GM12875 (cell line): ENCODE data around the gene LMAN2L.

Source experiments
- H3K4me3 ChIP-seq: one replicate; pipeline ENCODE4 v1.5.1; 2011; ENCODE audit warnings: low read depth, low read length, control low read depth
- CTCF ChIP-seq: IDR thresholded peaks from 2 replicates; pipeline ENCODE4 v1.5.1; 2011; ENCODE audit warnings: low read depth, mild to moderate bottlenecking, control low read depth, inconsistent platforms, low read length, moderate library complexity, borderline replicate concordance; ENCODE audit not compliant: insufficient read depth

LMAN2L gene

GRCh38 chr2:96664366-96664925 lies 75.4 kb downstream of the LMAN2L start:
- no peak for TF ChIP-seq CTCF
- no peak overlapping the region for H3K4me3 ChIP-seq

- TF ChIP-seq CTCF, result no peak
- no peak overlapping the region for H3K4me3 ChIP-seq
Measured at GRCh38 chr2:96663829-96664228, 76.0 kb downstream of the LMAN2L start.

DNA sequence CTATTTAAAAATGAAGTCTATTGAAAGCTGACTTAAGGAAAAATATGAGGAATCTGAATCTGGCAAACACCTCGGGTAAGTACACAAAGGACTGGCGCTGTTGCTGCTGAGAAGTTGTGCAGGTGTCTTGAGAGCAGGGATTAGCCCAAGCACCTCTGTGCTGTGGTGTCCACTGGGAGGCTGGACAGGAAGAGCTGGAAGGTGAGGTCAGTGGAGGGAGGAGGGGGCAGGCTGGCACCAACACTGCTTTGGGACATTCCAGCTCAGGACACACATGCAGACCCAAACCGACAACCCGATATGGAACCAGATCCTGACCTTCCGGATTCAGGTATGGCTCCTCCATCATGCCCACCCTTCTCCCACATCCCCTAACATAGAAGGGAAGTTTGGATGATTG lies 76.7 kb downstream of the LMAN2L start:
- no peak for TF ChIP-seq CTCF

GRCh38 chr2:96662360-96662759 lies 77.5 kb downstream of the LMAN2L start:
- H3K4me3 ChIP-seq, result no peak overlapping the region
- no peak for TF ChIP-seq CTCF

More for the DNA sequence above, 76.7 kb downstream of the LMAN2L start:
- H3K4me3 ChIP-seq, result no peak overlapping the region

DNA sequence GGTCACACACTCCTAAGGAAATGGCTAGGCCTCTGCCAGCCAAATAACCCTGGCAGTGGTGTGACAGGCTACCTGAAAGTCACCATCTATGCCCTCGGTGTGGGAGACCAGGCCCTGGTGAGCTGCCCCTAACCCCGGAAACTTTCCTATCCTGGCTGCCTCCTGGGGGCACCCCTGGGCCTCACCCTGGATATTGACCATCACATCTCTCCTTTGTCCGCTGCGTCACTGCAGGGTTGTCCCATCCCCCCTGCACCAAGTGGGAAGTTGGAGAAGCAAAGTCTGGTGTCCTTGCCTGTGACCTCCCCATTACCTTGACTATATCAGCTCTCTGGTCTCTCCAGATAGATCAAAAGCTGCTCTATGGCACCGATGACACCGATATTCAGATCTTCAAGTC lies 78.5 kb downstream of the LMAN2L start:
- no peak for TF ChIP-seq CTCF

GRCh38 chr2:96656540-96656939 lies 83.3 kb downstream of the LMAN2L start:
- TF ChIP-seq CTCF, result no peak
- no peak overlapping the region for H3K4me3 ChIP-seq

More for the DNA sequence above, 78.5 kb downstream of the LMAN2L start:
- no peak overlapping the region for H3K4me3 ChIP-seq
